NCI-H1092 (cell line): Measurements from ENCODE around the gene ATG16L1.
"Not testable (repeated sequence)": the region's sequence is repeated elsewhere in the genome, so short reads cannot be mapped to it uniquely, and the experiment has no call there.

Experiments used
- DNase-seq: peaks from one replicate; lab custom pipeline; 2025; lab: John Stamatoyannopoulos, UW

ATG16L1 gene

DNA sequence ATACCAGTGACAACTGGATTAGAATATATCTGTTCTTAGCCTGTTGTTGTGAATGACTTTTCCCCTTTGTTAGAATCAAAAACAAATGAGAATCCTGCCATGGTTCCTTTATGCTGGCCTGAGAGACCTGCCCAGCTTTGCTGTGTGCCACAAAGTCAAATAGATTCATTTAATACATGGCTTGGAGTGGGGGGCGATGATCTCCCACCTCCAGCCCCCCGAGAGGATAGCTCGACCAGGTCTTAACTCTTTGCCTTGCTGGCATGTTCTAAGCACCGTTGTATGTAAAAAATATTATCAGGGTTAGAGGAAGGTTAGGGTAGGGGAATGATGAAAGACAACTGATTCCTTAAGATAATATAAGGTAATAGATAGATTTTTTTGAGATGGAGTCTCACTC lies 80.7 kb downstream of the ATG16L1 start:
- DNase-seq: no peak

DNA sequence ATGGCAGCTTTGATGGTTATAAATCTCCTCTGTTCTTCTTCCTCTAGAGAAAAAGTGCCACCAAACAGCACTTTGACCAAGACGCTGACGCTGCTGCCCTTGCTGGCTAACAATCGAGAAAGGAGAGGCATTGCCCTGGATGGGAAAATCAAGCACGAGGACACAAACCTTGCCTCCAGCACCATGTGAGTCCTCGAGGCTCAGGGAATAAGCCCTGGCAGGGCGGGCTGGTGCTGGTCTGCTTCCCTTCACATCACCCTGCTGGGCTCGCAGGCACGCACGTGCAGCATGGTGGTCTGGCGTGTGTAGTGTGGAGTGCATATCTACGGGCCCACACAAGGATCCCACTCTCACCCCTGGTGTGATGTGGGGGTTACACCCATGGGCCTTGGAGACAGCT lies 83.4 kb downstream of the ATG16L1 start:
- DNase-seq: no peak

DNA sequence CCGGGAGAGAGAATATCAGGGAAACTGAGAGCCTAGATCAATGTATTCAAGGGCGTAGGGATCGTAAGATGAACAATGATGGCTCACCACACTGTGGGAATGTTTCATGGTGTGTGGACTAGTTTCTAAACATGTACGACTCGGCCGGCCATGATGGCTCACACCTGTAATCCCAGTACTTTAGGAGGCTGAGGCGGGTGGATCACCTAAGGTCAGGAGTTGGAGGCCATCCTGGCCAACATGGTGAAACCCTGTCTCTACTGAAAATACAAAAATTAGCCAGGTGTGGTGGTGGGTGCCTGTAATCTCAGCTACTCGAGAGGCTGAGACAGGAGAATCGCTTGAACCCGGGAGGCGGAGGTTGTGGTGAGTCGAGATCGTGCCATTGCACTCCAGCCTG lies 84.6 kb downstream of the ATG16L1 start:
- DNase-seq: not testable (repeated sequence)

DNA sequence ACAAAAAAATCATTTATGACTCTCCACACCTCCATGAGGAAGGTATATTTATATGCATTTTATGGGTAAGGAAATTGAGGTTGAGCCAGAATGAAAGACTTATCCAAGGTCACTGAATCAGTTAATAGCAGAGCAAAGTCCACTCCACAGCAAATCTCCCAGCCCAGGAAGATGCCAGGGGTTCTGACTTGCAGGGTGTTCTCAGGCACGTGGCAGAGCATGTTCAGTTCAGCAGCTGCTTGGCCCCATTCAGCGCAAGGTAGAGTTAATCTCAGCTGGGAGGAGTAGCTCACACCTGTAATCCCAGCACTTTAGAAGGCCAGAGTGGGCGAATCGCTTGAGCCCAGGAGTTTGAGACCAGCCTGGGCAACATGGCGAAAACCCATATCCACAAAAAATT lies 85.1 kb downstream of the ATG16L1 start:
- no peak for DNase-seq

DNA sequence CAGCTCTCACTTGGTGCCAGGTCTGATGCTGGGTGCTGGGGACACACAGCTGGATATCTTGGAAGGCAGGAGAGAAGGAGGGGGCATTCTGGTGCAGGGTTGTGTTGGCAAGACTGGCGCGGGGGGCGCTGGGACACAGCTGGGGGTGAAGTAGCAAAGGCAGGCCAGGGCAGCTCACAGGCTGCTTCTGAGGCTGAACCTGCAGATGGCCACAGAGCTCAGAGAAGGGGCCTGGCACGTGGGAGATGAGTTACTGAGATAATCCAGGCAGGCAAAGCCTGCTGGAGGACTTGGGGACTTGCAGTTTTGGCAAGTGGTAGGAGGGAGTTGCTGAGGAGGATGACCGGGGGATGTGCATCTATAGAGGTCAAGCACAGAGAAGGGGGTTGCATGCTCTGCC lies 86.6 kb downstream of the ATG16L1 start:
- DNase-seq: no peak

DNA sequence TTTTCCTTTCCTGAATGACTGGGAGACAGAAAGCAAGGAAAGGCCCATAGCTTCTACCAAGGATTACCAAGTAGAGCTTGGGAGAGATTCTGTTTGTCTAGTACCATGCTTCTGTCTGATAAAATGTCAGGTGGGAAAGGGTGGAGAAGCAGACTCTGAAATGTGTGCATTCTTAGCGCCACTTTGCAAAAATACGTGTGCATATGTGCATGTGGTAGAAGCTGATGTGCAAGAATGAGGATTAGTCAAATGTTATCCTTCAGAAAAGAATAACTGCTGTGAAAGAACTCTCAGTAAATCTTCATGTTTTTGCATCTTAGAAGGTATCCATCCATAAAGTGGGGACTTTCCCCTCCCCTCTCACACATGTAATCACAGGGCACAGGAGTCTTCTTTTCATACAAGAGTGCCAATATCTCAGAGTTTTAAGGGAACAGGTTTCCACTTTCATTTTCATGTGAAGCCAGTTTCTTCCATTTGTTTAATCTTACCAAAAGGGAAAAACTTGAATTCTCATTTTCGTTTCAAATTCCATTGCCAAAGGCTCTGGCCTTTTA lies 87.4 kb downstream of the ATG16L1 start:
- no peak for DNase-seq

DNA sequence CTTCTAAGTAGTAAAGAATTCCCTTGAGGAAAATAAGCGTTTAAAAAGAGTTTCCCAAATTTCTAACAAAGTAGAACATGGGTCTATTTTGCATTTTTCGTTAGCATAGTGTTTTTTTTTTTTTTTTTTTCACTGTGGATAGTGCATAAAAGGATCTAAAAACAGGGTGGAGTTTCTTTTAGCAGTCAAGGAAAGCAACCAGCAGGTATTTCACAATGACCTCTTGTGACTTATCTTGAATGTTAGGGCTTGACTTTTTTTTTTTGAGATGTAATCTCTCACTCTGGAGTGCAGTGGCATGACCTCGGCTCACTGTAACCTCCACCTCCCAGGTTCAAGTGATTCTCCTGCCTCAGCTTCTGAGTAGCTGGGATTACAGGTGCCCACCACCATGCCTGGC lies 88.0 kb downstream of the ATG16L1 start:
- no peak for DNase-seq

DNA sequence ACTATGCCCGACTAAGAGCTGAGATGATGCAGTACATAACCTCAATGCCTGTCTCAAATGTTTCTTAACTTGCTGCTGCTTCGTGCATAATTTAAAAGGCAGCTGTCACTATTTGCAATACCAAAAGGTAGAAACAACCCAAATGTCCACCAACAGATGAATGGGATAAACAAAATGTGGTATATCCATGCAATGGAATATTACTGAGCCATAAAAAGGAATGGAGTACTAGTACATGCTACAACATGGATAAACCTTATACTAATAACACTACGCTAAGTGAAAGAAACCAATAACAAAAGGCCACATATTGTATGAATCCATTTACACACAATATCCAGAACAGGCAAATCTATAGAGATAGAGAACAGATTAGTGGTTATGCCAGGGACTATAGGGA lies 89.8 kb downstream of the ATG16L1 start:
- no peak for DNase-seq

DNA sequence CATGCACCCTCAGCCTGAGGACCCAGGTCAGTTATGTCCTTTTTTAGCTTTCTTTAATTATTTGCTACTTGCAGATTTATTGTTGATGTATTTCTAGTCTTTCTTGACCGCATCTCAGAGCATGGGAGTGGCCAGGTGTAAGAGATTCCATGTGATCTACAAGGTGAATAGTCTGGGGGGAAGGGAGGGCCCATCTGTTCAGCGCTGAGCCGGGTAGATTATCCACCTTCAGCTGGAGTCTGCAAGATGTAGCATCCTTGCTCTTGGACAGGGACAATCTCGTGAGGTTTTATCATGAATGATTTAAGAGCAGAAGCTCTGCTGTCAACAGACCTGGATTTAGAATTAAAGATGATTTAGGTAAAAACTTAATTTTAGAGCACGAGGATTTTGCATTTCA lies 90.8 kb downstream of the ATG16L1 start:
- no peak for DNase-seq

DNA sequence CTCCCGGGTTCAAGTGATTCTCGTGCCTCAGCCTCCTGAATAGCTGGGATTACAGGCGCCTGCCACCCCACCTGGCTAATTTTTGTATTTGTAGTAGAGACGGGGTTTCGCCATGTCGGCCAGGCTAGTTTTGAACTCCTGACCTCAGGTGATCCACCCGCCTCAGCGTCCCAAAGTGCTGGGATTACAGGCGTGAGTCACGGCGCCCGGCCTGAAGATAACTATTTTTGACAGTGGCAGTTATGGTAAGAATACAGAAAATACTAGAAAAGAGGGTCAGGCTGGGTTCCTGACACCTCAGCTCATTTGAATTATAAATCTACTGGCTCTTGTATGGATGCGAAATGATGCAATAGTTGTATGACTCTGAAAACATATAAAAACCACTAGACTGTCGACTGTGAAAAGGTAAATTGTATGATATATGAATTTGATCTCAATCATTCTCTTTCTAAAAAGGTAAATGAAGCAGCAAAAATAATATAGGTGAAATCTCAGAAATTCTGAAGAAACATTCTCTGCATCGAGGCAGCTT lies 91.8 kb downstream of the ATG16L1 start:
- no peak for DNase-seq
